NCI-H345 treated with DMSO at 0.1 percent for 48 hours (cell line): Measurements from ENCODE around the gene KDM1A.

Source experiments
- DNase-seq: peaks from one replicate; lab custom pipeline; 2025; ENCODE audit not compliant: unreplicated experiment; lab: John Stamatoyannopoulos, UW

KDM1A gene

DNA sequence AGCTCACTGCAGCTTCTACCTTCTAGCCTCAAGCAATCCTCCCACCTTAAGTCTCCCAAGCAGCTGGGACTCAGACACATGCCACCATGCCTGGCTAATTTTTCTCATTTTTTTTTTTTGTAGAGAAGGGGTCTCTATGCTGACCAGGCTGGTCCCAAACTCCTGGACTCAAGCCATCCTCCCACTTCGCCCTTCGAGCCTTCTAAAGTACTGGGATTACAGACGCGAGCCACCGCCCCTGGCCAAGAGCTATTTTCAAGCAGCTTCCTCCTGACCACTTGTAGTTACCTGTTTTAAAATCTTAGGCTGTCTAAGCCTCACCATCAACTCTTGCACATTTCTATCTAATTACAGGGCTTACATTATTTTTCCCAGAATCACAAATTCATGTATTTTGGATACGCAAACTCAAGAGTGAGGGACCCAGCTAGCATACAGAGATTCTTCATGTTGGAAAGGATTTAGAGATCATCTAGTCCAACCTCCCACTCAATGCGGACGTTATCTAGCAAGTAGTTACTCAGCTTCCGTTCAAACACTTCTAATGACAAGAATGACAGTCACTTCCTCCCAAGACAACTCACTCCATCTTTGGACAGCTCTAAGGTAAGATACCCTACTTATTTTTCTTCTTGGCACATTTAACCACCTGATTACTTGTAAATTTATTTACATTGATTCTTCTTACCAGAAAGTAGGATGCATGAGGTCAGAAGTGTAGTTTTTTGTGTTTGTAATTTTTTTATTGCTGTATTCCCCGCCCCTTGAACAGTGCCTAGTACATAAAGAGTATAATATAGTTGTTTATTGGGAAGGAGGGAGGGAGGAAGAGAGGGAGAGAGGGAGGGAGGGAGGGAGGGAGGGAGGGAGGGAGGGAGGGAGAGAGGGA lies 84.0 kb downstream of the KDM1A start:
- no peak for DNase-seq

- no peak for DNase-seq
These were observed 89.8 kb downstream of the KDM1A start for GRCh38 chr1:23108918-23109533.

GRCh38 chr1:23110391-23110790 lies 91.1 kb downstream of the KDM1A start:
- no peak for DNase-seq

DNA sequence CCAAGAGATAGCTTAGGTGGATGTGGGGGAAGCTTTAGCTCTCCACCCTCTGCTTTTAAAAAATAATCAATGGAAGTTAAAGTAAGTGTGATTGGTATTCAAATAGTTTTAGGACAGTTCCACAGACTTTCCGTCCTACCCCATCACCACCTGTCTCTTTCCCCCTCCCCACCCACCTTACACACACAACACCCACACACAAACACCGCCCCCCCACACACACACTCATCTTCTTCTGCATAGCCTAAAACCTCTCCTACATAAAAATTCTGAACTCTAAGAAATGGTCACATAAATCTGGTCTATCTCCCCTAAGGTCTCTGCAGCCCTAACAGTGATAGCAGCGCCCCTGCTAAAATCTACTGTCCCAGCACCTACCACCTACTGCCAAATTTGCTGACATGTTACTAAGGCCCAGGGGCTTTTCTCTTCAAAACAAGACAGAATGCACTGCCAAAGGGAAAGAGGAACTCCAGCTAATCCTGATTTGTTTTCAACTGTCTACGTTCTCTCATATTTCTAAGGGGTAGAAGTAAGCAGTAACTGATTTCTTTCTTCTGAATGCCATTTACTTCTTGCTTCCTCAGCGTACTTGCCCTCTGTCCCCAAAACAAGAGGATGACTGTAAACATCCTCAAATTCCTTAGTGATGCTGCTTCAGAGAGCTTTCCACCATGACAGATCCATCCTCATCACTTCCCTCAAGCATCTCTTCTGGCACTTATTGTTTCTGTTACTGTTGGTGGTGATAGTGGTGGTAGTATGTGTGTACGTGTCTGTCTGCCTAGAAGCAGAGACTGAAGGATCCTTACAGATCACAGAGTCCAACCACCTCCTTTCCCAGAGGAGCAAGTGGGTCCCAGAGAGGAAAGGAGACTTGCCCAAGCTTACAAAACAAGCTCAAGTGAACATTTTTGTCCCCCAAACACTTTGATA lies 92.6 kb downstream of the KDM1A start:
- DNase-seq, result no peak

- DNase-seq, result no peak
These were observed 95.3 kb downstream of the KDM1A start for GRCh38 chr1:23114424-23115079.

- DNase-seq, result no peak
These were observed 97.1 kb downstream of the KDM1A start for GRCh38 chr1:23116216-23116836.

- DNase-seq, result no peak
These were observed 97.8 kb downstream of the KDM1A start for GRCh38 chr1:23116921-23117699.

- DNase-seq, result no peak
These were observed 99.1 kb downstream of the KDM1A start for GRCh38 chr1:23118407-23118806.

DNA sequence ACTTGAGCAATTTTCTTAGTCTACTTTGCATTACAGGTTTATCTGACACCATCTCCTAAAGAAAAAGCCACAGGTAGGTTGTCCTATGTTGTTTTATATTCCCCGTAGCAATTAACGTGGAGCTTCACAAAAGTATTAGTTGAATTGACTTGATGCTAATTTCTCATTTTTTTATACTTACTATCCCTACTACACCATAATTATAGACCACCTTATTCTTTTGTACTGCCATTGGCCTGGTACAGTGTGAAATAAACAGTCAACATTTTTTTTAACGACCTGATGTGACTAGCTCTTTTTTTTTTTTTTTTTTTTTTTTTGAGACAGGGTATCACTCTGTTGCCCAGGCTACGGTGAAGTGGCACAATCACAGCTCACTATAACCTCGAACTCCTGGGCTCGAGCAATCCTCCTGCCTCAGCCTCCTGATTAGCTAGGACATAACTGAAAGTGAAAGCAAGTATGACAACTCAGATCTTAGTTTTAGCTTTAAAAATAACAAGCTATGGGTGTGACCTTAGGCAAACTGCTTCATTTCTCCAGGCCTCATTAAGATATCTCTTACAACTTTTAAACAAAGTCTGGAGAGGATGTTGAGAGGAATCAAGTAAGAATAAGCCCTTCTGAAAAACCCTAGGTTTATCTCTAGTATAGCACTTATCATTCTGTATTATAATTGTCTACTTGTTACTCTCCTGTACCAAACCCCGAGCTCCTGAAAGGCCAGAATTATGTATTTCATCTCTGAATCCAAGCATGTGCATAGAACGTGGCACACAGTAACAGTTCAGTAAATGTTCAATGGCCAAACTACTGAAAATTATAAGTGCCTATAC lies 99.9 kb downstream of the KDM1A start:
- DNase-seq, result no peak

- no peak for DNase-seq
These were observed 101.1 kb downstream of the KDM1A start for GRCh38 chr1:23120383-23120782.

GRCh38 chr1:23122023-23122748 lies 102.9 kb downstream of the KDM1A start:
- DNase-seq, result no peak

- no peak for DNase-seq
These were observed 103.5 kb downstream of the KDM1A start for GRCh38 chr1:23122796-23123195.

DNA sequence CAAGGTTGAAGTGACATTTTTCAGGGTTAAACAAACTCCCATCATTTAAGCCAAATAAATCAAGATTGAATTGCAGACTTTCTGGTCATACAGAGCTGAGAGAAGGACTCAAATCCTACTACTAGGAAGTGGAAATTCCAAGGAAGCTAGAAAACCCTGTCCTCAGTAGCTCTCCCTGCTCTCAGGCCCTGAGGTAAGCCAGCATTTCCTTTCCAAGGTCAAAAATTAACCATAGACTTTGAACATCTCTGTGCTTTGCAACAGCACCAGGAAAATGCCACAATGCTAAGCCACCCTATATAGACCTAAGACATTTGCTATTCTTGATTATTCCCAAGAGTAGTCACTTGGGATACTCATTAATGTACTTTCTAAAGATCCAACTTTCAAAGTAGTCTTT lies 104.3 kb downstream of the KDM1A start:
- DNase-seq, result no peak

GRCh38 chr1:23124259-23125026 lies 105.2 kb downstream of the KDM1A start:
- no peak for DNase-seq

DNA sequence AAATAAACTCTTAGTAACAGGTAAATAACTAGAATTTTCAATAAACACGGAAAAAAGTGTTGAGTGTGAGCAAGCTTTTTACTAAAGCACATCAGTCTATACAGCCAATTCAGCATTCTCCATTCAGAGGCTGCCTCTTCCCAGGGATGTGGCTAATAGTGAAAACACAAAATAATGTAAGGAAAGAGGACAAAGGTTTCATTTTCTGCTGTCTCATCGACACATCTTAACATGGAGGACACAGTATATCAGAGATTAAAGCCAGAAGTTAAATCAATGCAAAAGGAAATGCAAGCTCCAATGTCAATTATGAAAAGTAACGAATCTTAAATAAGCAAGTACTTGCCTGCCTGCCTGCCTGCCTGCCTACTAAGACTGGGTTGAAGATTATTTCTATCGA lies 106.2 kb downstream of the KDM1A start:
- DNase-seq, result no peak

GRCh38 chr1:23126200-23126599 lies 106.9 kb downstream of the KDM1A start:
- DNase-seq, result no peak

DNA sequence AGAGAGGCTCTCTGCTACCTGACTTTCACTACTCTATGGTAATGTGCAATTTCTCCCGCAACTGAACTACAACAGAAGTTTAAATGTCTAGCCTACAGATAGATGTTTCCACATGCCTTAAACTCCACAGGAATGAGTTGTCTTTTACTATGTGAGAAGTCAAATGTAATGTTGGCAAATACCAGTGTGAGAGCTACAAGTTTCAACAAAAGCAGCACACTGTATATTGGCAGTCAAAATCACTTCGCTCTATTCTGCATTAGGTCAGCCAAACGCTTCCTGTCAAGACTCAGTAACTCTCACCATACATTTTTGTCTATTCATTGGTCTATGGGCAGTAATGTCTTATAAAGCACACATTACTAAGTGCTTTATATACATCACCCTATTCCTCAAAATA lies 107.5 kb downstream of the KDM1A start:
- DNase-seq, result no peak
